Activated naive CD4-positive, alpha-beta T cell treated with anti-CD3 and anti-CD28 coated beads for 36 hours (primary cell): ENCODE data around the gene DAD1. TPM values are rescaled to one million over a fixed set of nuclear protein-coding genes. Genes with fewer than 3 reads are reported as not detected.
"Not testable (repeated sequence)": the region's sequence is repeated elsewhere in the genome, so short reads cannot be mapped to it uniquely, and the experiment has no call there.

Source experiments
- CTCF ChIA-PET: fragments of 350-600 bp; sonication (Branson Sonifier 250); formaldehyde crosslinking; loops from one replicate; lab custom pipeline; 2021; ENCODE audit warnings: antibody characterized with exemption; lab: Charles Lee
- DNase-seq: peaks from one replicate; pipeline ENCODE4 v3.0.0-alpha.2; 2020
- H3K27ac Mint-ChIP-seq: one replicate; pipeline ENCODE4 v1.8.0; 2021; ENCODE audit warnings: mild to moderate bottlenecking, mixed read lengths
- H3K27me3 Mint-ChIP-seq: one replicate; pipeline ENCODE4 v1.8.0; 2021; ENCODE audit warnings: low read depth, mixed read lengths
- H3K36me3 Mint-ChIP-seq: one replicate; pipeline ENCODE4 v1.8.0; 2021; ENCODE audit warnings: low read depth, mixed read lengths
- H3K4me1 Mint-ChIP-seq: one replicate; pipeline ENCODE4 v1.8.0; 2021; ENCODE audit warnings: low read depth, mixed read lengths
- H3K4me3 Mint-ChIP-seq: one replicate; pipeline ENCODE4 v1.8.0; 2021; ENCODE audit warnings: mild to moderate bottlenecking, moderate library complexity, mixed read lengths
- H3K9me3 Mint-ChIP-seq: one replicate; pipeline ENCODE4 v1.8.0; 2021; ENCODE audit warnings: mixed read lengths
- intact Hi-C: fragments of 100-400 bp; cut with micrococcal nuclease; formaldehyde crosslinking; loops from one replicate; pipeline ENCODE4 v1.15.1; 2023
- total RNA-seq, 2 experiments: library from RNA; stranded (reverse); gene quantifications; one replicate each; pipeline ENCODE4 v1.2.3, GENCODE V29; 2021

The DAD1 gene
- total RNA-seq, 2 experiments from 2014 or later, result 219 to 226 TPM

- CTCF ChIA-PET, result interaction anchor here (1.5 to 2.3 kb wide), 2 partner anchors 10 kb away, joined by 6 to 8 read pairs; partner anchors contain the start of gene DAD1
- intact Hi-C loops, result loop anchor here (10.0 kb wide), 1 partner anchor 1195 kb away; the partner anchor contains the start of gene SUPT16H
- Mint-ChIP-seq H3K27me3 (no peaks in the 10 kb centered on the region), H3K4me3 (peak overlapping the region; percentile 17), H3K9me3 (no peaks in the 10 kb centered on the region), H3K4me1 (peaks cover 74% of the 10 kb centered on the region), H3K27ac (no peak overlapping the region), H3K36me3 (peaks cover 45% of the 10 kb centered on the region)
- DNase-seq, result no peak
Measured at GRCh38 chr14:22579881-22580280, 9.1 kb downstream of the DAD1 start.

- DNase-seq, result no peak
- H3K27ac Mint-ChIP-seq, result peak overlapping the region; percentile 8
- peaks cover 48% of the 10 kb centered on the region for H3K36me3 Mint-ChIP-seq
- intact Hi-C loops, result no loop called here
- H3K9me3 Mint-ChIP-seq, result no peaks in the 10 kb centered on the region
- H3K4me1 Mint-ChIP-seq, result peaks cover 74% of the 10 kb centered on the region
- no peaks in the 10 kb centered on the region for H3K27me3 Mint-ChIP-seq
- CTCF ChIA-PET, result interaction anchor here (1.1 to 2.3 kb wide), 3 partner anchors 9 to 274 kb away, joined by 3 to 8 read pairs (median 4); no protein-coding TSS in a partner anchor
- H3K4me3 Mint-ChIP-seq, result no peak overlapping the region
Measured at GRCh38 chr14:22579236-22579635, 9.8 kb downstream of the DAD1 start.

GRCh38 chr14:22577334-22577908 lies 11.6 kb downstream of the DAD1 start:
- intact Hi-C loops, result no loop called here
- Mint-ChIP-seq H3K27ac (peak overlapping the region; percentile 7), H3K27me3 (no peaks in the 10 kb centered on the region), H3K4me3 (no peak overlapping the region), H3K36me3 (peaks cover 55% of the 10 kb centered on the region), H3K4me1 (peaks cover 71% of the 10 kb centered on the region), H3K9me3 (no peaks in the 10 kb centered on the region)
- CTCF ChIA-PET, result interaction anchor here (0.6 kb wide), 1 partner anchor 281 kb away, joined by 3 read pairs; no protein-coding TSS in a partner anchor
- DNase-seq, result no peak

GRCh38 chr14:22573804-22574203 lies 15.2 kb downstream of the DAD1 start:
- Mint-ChIP-seq H3K27ac (peak overlapping the region; percentile 31), H3K4me3 (no peak overlapping the region), H3K36me3 (peaks cover 59% of the 10 kb centered on the region), H3K4me1 (peaks cover 62% of the 10 kb centered on the region), H3K9me3 (no peaks in the 10 kb centered on the region), H3K27me3 (no peaks in the 10 kb centered on the region)
- intact Hi-C loops, result loop anchor here (1.0 to 5.0 kb wide), 2 partner anchors 14 to 193 kb away; partner anchors contain the start of gene OXA1L
- CTCF ChIA-PET, result interaction anchor here (0.9 to 7.6 kb wide), 5 partner anchors 14 to 243 kb away, joined by 3 to 149 read pairs (median 4); partner anchors contain the start of gene DAD1
- DNase-seq, result no peak

- Mint-ChIP-seq H3K27me3 (no peaks in the 10 kb centered on the region), H3K9me3 (no peaks in the 10 kb centered on the region), H3K36me3 (peaks cover 64% of the 10 kb centered on the region), H3K4me3 (no peak overlapping the region), H3K4me1 (peaks cover 64% of the 10 kb centered on the region), H3K27ac (no peak overlapping the region)
- DNase-seq, result no peak
- CTCF ChIA-PET, result interaction anchor here (0.8 to 7.6 kb wide), 11 partner anchors 12 to 594 kb away, joined by 3 to 149 read pairs (median 70); partner anchors contain the start of genes DAD1 and OR6J1
- intact Hi-C loops, result loop anchor here (1.0 to 5.0 kb wide), 2 partner anchors 16 to 195 kb away; partner anchors contain the start of gene OXA1L
Measured at GRCh38 chr14:22572562-22573058, 16.4 kb downstream of the DAD1 start.

GRCh38 chr14:22570132-22570949 lies 18.7 kb downstream of the DAD1 start:
- CTCF ChIA-PET, result interaction anchor here (0.6 to 7.6 kb wide), 91 partner anchors 9 to 859 kb away, joined by 3 to 149 read pairs (median 4); partner anchors contain the start of genes ABHD4, DAD1, LRP10 and MRPL52
- DNase-seq, result peak; percentile 93
- Mint-ChIP-seq H3K27me3 (no peaks in the 10 kb centered on the region), H3K9me3 (no peaks in the 10 kb centered on the region), H3K4me3 (peak overlapping the region; percentile 85), H3K27ac (peak overlapping the region; percentile 97), H3K36me3 (peaks cover 66% of the 10 kb centered on the region), H3K4me1 (peaks cover 68% of the 10 kb centered on the region)
- intact Hi-C loops, result loop anchor here (1.0 to 5.0 kb wide), 17 partner anchors 13 to 930 kb away; partner anchors contain the start of genes AJUBA, DAD1, LRP10 and OR6J1

- CTCF ChIA-PET, result interaction anchor here (0.6 to 7.6 kb wide), 77 partner anchors 9 to 858 kb away, joined by 3 to 149 read pairs (median 4); partner anchors contain the start of genes ABHD4, DAD1, MRPL52 and OR6J1
- H3K36me3 Mint-ChIP-seq, result peaks cover 67% of the 10 kb centered on the region
- intact Hi-C loops, result loop anchor here (1.0 to 5.0 kb wide), 19 partner anchors 12 to 929 kb away; partner anchors contain the start of genes AJUBA, DAD1, LRP10 and OR6J1
- H3K4me1 Mint-ChIP-seq, result peaks cover 71% of the 10 kb centered on the region
- no peaks in the 10 kb centered on the region for H3K27me3 Mint-ChIP-seq
- peak overlapping the region; percentile 85 for H3K4me3 Mint-ChIP-seq
- H3K27ac Mint-ChIP-seq, result peak overlapping the region; percentile 97
- H3K9me3 Mint-ChIP-seq, result no peaks in the 10 kb centered on the region
- DNase-seq, result no peak
Measured at GRCh38 chr14:22569737-22570131, 19.3 kb downstream of the DAD1 start.

GRCh38 chr14:22569106-22569736 lies 19.8 kb downstream of the DAD1 start:
- CTCF ChIA-PET, result interaction anchor here (0.6 to 7.6 kb wide), 39 partner anchors 9 to 846 kb away, joined by 3 to 149 read pairs (median 7); partner anchors contain the start of genes ABHD4, DAD1, MRPL52 and OR6J1
- no peak for DNase-seq
- no peaks in the 10 kb centered on the region for H3K27me3 Mint-ChIP-seq
- peak overlapping the region; percentile 85 for H3K4me3 Mint-ChIP-seq
- H3K4me1 Mint-ChIP-seq, result peaks cover 71% of the 10 kb centered on the region
- intact Hi-C loops, result loop anchor here (5.0 kb wide), 2 partner anchors 37 to 832 kb away; no protein-coding TSS in a partner anchor
- H3K27ac Mint-ChIP-seq, result peak overlapping the region; percentile 97
- H3K9me3 Mint-ChIP-seq, result no peaks in the 10 kb centered on the region
- peaks cover 67% of the 10 kb centered on the region for H3K36me3 Mint-ChIP-seq

- Mint-ChIP-seq H3K36me3 (peaks cover 61% of the 10 kb centered on the region), H3K27me3 (no peaks in the 10 kb centered on the region), H3K27ac (peak overlapping the region; percentile 97), H3K4me3 (peak overlapping the region; percentile 47), H3K4me1 (peaks cover 73% of the 10 kb centered on the region), H3K9me3 (no peaks in the 10 kb centered on the region)
- CTCF ChIA-PET, result interaction anchor here (0.5 to 7.6 kb wide), 12 partner anchors 7 to 568 kb away, joined by 3 to 149 read pairs (median 4); partner anchors contain the start of gene OXA1L
- DNase-seq, result no peak
- intact Hi-C loops, result loop anchor here (5.0 kb wide), 2 partner anchors 35 to 830 kb away; no protein-coding TSS in a partner anchor
Measured at GRCh38 chr14:22567437-22567836, 21.6 kb downstream of the DAD1 start.

- intact Hi-C loops, result loop anchor here (5.0 kb wide), 2 partner anchors 35 to 830 kb away; no protein-coding TSS in a partner anchor
- H3K4me3 Mint-ChIP-seq, result peak overlapping the region; percentile 47
- peak overlapping the region; percentile 97 for H3K27ac Mint-ChIP-seq
- H3K36me3 Mint-ChIP-seq, result peaks cover 60% of the 10 kb centered on the region
- DNase-seq, result no peak
- CTCF ChIA-PET, result interaction anchor here (0.5 to 7.6 kb wide), 10 partner anchors 7 to 568 kb away, joined by 3 to 149 read pairs (median 4); partner anchors contain the start of gene OXA1L
- H3K4me1 Mint-ChIP-seq, result peaks cover 77% of the 10 kb centered on the region
- no peaks in the 10 kb centered on the region for H3K27me3 Mint-ChIP-seq
- H3K9me3 Mint-ChIP-seq, result no peaks in the 10 kb centered on the region
Measured at GRCh38 chr14:22566845-22567244, 22.2 kb downstream of the DAD1 start.

- H3K4me1 Mint-ChIP-seq, result peaks cover 82% of the 10 kb centered on the region
- peak overlapping the region; percentile 97 for H3K27ac Mint-ChIP-seq
- DNase-seq, H3K27me3 Mint-ChIP-seq, H3K9me3 Mint-ChIP-seq: not testable (repeated sequence)
- intact Hi-C loops, result loop anchor here (5.0 kb wide), 2 partner anchors 34 to 829 kb away; no protein-coding TSS in a partner anchor
- peaks cover 60% of the 10 kb centered on the region for H3K36me3 Mint-ChIP-seq
- CTCF ChIA-PET, result interaction anchor here (1.0 to 3.8 kb wide), 4 partner anchors 10 to 416 kb away, joined by 3 to 59 read pairs (median 6); partner anchors contain the start of gene AJUBA
- peak overlapping the region; percentile 65 for H3K4me3 Mint-ChIP-seq
Measured at GRCh38 chr14:22566266-22566665, 22.8 kb downstream of the DAD1 start.
